Measurements from ENCODE around the gene BUB1B.

GRCh38 chr15:40134885-40135284 lies 26.0 kb upstream of the BUB1B start:
- TF ChIP-seq CTCF (IDR thresholded peaks at IDR 0.05) (no peak), POLR2A (IDR thresholded peaks at IDR 0.05) (no peak)

Data from sigmoid colon (tissue), 3 donors.